GM12865 (cell line): ENCODE results near the gene HFE.
A peak's percentile ranks its signal among the peaks of the same experiment; 100 is the strongest.

Experiments
- DNase-seq: peaks from one replicate; pipeline ENCODE4 v3.0.0; 2010; ENCODE audit warnings: low read depth
- H3K4me3 ChIP-seq: 2 replicates; pipeline ENCODE4 v1.5.1; 2011; ENCODE audit warnings: mild to moderate bottlenecking, low read depth, low read length, control low read depth
- CTCF ChIP-seq: IDR thresholded peaks from 2 replicates; pipeline ENCODE4 v1.5.1; 2011; ENCODE audit warnings: low read length, control low read depth, low read depth, inconsistent platforms; ENCODE audit not compliant: insufficient read depth; ENCODE audit errors: missing control alignments

The HFE gene

GRCh38 chr6:26087284-26088115 is at the start of gene HFE:
HFE (plus strand) TSS chr6:26087429; CDS start chr6:26087441, 12 bp downstream.
- peak within 1 kb of the TSS; percentile 85 for H3K4me3 ChIP-seq
- peak; percentile 25 for DNase-seq
- no peak for TF ChIP-seq CTCF

- DNase-seq, result no peak
- peak overlapping the region; percentile 36 for H3K4me3 ChIP-seq
- no peak for TF ChIP-seq CTCF
Measured at GRCh38 chr6:26041946-26042345, 45.3 kb upstream of the HFE start.

GRCh38 chr6:26043384-26044139 is 43.7 kb upstream of the HFE start:
- H3K4me3 ChIP-seq, result peak overlapping the region; percentile 78
- peak; percentile 96 for DNase-seq
- TF ChIP-seq CTCF, result no peak

GRCh38 chr6:26044140-26045064 is 42.8 kb upstream of the HFE start:
- H3K4me3 ChIP-seq, result peak overlapping the region; percentile 78
- peak; percentile 67 for DNase-seq
- TF ChIP-seq CTCF, result no peak

- TF ChIP-seq CTCF, result peak; percentile 19
- H3K4me3 ChIP-seq, result peak overlapping the region; percentile 78
- peak; percentile 99 for DNase-seq
Measured at GRCh38 chr6:26045065-26045927, 41.9 kb upstream of the HFE start.
